GM19240 (cell line): ENCODE measurements around the gene IRX4.

Source experiments
- DNase-seq: peaks from one replicate; pipeline ENCODE4 v3.0.0; 2011; ENCODE audit warnings: low spot score; ENCODE audit not compliant: insufficient read length

IRX4 gene

GRCh38 chr5:1892685-1893445 lies 10.1 kb upstream of the IRX4 start:
- DNase-seq, result no peak

DNA sequence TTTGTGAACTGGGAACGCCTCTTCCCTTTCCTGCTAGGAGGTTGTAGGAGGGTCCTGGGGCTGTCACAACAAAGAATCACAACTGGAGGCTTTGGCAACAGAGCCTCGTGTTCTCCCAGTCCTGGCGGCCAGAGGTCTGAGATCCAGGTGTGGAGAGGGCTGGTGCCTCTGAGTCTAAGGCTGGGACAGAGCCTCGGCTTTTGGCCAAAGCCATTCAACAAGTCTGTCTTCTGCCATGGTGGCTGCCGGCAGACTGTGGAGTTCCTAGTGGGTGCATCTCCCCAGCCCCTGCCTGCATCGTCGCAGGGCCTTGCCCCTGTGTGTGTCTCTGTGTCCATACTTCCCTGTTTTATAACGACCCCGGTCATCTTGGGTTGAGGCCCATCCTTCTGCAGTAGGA lies 9.5 kb upstream of the IRX4 start:
- DNase-seq, result no peak

DNA sequence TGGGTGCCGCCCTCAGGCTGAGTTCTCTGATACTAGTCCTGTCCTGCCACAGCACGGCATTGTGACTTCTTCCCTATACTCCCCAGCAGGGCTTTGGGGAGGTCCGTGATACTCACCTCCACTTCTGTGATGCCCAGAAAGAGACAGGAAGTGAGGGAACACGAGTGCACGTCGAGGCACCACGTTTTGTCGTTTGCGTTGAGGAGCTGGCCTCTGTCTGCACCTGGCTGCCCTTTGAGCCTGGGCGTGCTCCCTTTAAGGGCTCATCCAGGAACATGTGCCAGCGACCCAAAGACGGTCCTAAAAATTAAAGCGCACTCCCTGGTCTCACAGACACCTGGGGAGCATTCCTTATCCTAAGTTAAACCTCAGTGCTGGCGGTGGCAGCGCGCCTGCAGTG lies 8.7 kb upstream of the IRX4 start:
- no peak for DNase-seq

GRCh38 chr5:1890296-1890695 lies 7.6 kb upstream of the IRX4 start:
- DNase-seq, result no peak

- DNase-seq, result no peak
Observed at GRCh38 chr5:1889321-1890065, 6.8 kb upstream of the IRX4 start.

GRCh38 chr5:1888541-1889251 lies 6.0 kb upstream of the IRX4 start:
- DNase-seq, result no peak

DNA sequence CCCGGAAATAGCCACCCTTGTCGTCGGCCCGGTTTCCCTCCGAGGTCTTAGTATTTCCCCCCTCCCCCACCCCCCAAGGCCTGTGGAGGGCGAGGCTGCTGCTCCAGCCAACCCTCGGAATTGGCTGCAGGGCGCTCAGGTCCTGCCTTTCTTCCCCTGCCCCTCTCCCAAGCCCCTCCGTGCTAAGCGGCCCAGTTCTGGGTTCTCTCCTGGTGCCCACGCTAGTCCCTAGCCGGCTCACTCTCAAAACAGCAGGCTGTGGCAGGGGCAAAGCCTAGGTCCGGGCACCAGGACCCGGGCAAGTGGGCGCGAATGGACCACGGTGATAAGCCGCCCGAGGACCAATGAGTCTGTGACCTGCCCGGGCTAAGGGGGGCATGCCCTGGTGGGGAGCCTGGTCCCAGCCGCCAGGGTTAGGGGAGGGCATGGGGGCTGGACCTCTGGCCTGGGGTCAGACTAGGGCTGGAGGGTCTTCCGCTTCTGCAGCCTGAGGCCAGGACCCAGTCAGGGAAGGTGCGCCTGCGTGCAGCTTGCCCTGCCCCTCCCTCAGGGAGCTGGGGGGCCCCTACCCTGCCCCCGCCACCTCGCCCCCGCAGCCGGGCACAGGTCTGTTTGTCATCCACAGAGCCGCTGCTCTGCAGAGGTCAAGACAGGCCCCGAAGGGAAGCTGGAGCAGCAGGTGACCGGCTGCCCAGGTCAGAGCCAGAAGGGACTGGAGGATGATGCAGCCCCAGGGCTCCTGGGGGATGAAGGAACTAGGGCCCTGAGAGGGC lies 5.0 kb upstream of the IRX4 start:
- DNase-seq, result no peak

DNA sequence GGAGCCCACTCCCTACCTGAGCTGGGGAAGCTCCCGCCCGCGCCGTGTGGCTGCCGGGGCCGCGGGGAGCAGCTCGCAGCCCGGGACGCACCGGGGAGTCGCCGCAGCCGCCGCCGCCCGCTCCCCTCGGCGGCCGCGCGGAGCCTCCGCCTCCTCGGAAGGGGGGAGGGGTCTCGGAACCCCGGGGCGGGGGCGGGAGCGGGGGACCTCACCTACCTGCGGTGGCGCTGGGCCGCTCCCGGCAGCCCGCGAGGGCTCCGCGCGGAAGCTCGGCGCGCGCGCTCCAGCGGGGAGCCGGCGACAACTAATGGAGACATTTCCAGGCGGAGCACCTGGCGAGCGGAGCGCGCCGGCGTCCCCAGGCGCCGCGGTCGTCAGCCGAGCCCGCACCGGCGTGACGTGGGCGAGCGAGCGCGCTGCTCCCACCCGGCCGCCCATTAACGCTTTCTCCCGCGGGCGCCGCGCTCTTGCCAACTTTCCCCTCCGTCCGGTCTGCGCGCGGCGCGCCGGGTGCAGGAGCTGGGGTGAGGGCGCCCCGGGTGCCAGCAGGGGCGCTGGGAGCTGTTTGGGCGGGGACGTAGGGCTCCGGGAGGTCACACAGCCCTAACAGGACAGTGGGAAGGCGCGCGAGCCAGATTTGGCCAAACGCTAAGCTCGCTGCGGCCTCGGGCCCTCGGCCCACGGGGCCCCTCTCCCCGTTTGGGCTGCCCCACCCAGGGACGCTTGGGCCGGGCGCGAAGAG lies 4.3 kb upstream of the IRX4 start:
- no peak for DNase-seq

DNA sequence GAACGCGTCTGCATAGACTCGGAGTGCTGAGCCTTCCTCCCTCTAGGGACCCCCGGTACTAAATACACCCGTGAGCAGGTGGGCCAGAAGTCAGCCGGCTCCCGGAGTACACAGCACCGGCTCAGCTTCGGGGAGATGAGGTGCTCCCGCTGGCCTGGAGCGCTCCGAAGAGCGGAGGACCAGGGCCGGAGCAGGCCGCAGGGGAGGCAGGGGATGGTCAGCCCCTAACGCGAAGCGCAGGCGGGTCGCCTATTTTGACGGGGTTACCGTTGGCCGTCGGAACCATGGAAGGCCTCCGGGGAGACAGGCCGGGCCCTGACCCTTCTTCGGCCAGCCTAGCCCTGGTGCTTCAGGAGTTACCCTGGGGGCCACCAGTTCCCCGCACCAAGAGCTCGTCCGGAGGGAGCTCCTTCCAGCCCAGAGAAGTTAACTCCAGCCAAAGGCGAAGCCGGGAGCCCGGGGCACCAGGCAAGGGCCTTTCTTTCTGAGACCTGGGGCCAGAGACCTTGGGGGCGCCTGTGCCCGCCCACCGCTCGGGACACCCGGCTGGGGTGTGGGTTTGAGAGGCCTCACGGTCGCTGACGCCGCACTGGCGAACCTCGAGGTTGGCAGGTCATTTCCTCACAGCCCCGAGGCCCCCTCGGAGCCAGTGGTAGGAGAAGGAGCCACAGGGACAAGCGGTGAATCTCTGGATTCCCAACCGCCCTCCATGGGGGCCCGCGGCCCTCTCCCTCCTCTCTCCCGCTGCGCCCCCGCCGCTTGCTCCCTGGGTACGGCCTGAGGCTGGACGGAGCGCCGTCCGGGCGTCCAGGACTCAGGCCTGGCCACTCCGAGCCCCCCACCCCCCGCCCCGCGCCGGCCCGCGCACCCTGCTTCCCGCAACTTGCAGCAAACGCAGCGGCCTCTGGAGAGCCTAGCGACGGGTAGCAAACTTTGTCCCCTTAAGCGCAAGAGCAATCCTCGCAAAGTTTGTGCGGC lies 3.4 kb upstream of the IRX4 start:
- DNase-seq, result no peak

DNA sequence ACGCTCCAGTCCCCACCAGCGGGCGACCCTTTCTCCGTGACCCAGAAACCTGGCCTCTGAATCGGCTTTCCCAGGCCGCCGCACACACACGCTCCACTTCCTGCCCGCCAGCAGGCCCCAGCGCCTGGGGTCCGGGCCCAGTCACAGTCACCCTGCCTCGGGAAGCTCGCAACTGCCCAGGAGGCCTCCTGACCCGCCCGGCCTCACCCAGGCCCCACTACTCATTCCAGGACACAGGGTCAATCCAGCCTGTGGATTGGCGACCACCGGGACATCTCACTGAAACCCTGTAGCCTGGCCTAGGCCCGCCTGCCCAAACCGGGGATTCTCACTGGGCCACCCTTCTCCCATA lies 2.7 kb upstream of the IRX4 start:
- DNase-seq, result no peak

DNA sequence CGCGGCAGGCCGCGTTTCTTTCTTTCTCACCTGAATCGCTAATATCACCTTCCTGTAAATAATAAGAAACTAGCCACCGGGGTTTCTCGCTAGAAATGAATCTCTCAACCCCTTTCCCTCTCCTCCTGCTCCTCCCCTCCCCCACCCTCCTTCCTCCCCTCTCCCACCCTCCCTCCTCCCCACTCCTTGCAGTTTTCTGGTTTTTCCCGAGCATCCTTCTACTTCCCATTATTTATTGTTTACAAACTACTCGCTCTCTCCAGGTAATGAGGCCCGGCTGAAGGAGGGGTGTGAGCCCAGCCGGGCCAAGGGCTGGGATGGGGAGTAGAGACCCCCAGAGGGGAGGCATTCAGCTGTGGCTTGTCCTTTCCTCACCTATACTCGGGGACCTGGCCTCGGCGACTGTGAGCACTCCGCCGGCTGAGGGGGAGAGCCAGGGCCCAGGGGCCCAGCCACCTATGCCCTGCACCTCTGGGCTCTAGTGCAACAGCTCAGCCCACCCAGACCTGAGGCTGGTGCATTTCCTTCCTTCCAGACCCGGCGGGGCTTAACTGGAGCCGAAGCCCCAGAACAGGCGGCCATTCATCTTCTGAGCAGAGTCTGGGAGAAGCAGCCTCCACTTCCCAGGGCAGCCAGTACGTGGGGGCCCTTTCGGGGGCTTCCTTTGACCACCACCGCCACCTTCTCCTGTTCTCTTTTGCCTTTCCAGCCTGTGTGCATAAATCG lies 2.1 kb upstream of the IRX4 start:
- DNase-seq, result no peak

- DNase-seq, result no peak
Observed at GRCh38 chr5:1883925-1884677, 1.4 kb upstream of the IRX4 start.

DNA sequence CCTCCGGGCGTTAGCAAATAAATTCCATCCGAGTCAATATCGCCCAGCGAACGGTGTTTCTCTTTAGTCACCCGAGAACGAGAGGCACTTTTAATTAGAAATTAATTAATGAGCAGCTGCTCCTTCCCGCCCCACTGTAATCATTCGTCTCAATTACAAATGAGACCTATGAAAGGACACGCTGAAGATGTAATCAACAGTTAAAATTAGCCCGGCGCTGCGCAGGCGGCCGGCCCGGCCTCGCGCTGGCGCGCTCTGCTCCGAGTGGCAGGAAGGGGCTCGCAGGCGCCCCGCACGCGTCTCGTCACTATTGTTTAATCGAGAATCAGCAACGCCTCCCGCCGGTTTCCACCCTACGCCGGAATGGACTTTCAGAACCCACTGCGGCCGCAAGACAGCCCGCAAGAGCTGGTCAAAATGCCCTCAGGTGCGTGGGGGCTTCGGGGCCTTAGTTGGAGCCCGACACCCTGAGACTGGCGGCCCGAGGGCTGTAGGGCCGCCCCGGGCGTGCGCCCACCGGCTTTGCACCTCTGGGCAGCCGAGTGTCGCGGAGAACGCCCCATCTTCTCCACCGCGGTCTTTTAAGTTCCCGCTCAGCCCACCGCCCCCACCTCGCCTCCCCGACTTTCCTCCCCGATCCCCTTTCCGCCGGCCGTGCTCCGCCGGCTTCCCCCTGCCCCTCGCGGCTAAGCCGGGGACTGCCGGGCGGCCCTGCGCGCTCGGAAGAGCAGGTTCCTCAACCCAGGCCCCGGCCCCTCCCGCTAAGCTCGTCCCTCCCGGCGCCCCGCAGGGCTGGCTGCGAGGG lies 597 bp upstream of the IRX4 start:
- DNase-seq, result no peak

DNA sequence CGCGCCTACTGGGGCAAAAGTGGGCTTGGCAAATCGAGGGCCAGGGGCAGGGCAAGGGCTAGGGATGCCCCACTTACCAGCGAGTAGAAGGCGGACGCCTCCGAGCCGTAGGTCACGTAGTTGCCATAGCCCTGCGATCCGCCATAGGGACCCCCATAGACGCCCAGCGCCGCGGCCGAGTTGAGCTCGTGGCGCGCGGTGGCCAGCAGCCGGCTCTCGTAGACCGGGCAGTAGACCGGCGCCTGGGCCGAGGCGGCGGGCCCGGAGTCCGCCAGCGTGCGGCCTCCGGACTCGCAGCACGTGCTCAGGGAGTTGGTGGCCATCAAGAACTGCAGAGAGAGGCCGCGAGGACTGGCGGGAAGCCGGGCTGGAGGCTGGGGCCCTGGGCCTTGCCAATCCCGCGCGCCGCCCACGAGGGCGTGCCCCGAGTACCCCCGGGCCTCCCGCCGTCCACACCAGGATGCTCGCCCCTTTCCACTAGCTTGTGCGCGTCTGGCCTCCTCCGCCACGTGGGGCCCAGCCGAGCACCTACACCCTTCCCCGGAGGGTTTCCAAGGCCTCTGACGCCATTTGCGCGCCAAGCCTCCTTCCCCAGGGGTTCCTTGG lies 891 bp downstream of the IRX4 start:
- no peak for DNase-seq

GRCh38 chr5:1881098-1881572 lies 1.6 kb downstream of the IRX4 start:
- no peak for DNase-seq

- no peak for DNase-seq
Observed at GRCh38 chr5:1880377-1881025, 2.2 kb downstream of the IRX4 start.
